BLaER1 treated with 17β-estradiol and CSF1 and Interleukin-3, amounts not matched to agents 10 nM and 100 nM (cell line): Measurements from ENCODE around the gene RFTN1.

Source experiments
- H3K27ac ChIP-seq, 11 experiments: shearing (Covaris generic); formaldehyde crosslinking; 2 replicates each; pipeline ENCODE4 v1.8.1; 2022
- H3K27me3 ChIP-seq, 11 experiments: shearing (Covaris generic); formaldehyde crosslinking; 2 replicates each; pipeline ENCODE4 v1.8.1; 2022
- H3K36me3 ChIP-seq, 11 experiments: shearing (Covaris generic); formaldehyde crosslinking; 2 replicates each; pipeline ENCODE4 v1.8.1; 2022
- H3K4me1 ChIP-seq, 10 experiments: shearing (Covaris generic); formaldehyde crosslinking; 2 replicates each; pipeline ENCODE4 v1.8.1; 2022
- H3K4me2 ChIP-seq, 11 experiments: shearing (Covaris generic); formaldehyde crosslinking; 2 replicates each; pipeline ENCODE4 v1.8.1; 2022
- H3K4me3 ChIP-seq, 10 experiments: shearing (Covaris generic); formaldehyde crosslinking; 2 replicates each; pipeline ENCODE4 v1.8.1; 2022
- H3K9ac ChIP-seq, 11 experiments: shearing (Covaris generic); formaldehyde crosslinking; 2 replicates each; pipeline ENCODE4 v1.8.1; 2022
- H3K9me3 ChIP-seq, 11 experiments: shearing (Covaris generic); formaldehyde crosslinking; replicated peaks in 1 of 11; 2 replicates each; pipeline ENCODE4 v1.8.1; 2022
- H4K20me1 ChIP-seq, 11 experiments: shearing (Covaris generic); formaldehyde crosslinking; 2 replicates each; pipeline ENCODE4 v1.8.1; 2022
- Cebpa-rat ChIP-seq, 11 experiments: shearing (Covaris generic); IDR thresholded peaks; 2 replicates each; pipeline ENCODE4 v1.8.1; 2022

RFTN1 gene

GRCh38 chr3:16456784-16457415, 56.6 kb downstream of the RFTN1 start:
- peaks cover 0 to 14% (median 0%) of the 10 kb centered on the region in 11 experiments; a peak in 2 of 22 replicates for H3K9me3 ChIP-seq
- no peak overlapping the region for H3K27ac ChIP-seq
- H3K36me3 ChIP-seq, result peaks cover 28 to 78% (median 57%) of the 10 kb centered on the region in 11 experiments; a peak in 21 of 22 replicates
- H3K4me1 ChIP-seq, result 0 out of 20 replicates have a peak, but pooled peaks cover 0 to 3% (median 0%) of the 10 kb centered on the region in 10 experiments
- no peak overlapping the region for H3K9ac ChIP-seq
- no peaks in the 10 kb centered on the region for H3K27me3 ChIP-seq
- no peak overlapping the region for H3K4me2 ChIP-seq
- H4K20me1 ChIP-seq, result peaks cover 0 to 92% (median 62%) of the 10 kb centered on the region in 11 experiments; a peak in 16 of 22 replicates
- no peak for TF ChIP-seq Cebpa-rat (IDR thresholded peaks at IDR 0.05)
- H3K4me3 ChIP-seq, result no peak overlapping the region

- no peak overlapping the region for H3K27ac ChIP-seq
- peaks cover 36 to 80% (median 65%) of the 10 kb centered on the region in 11 experiments for H3K36me3 ChIP-seq
- no peak overlapping the region for H3K9ac ChIP-seq
- peaks cover 0 to 14% (median 0%) of the 10 kb centered on the region in 11 experiments; a peak in 2 of 22 replicates for H3K9me3 ChIP-seq
- no peak overlapping the region for H3K4me3 ChIP-seq
- H3K4me1 ChIP-seq, result no peaks in the 10 kb centered on the region
- no peak for TF ChIP-seq Cebpa-rat (IDR thresholded peaks at IDR 0.05)
- no peak overlapping the region for H3K4me2 ChIP-seq
- H4K20me1 ChIP-seq, result peaks cover 0 to 92% (median 60%) of the 10 kb centered on the region in 11 experiments; a peak in 17 of 22 replicates
- no peaks in the 10 kb centered on the region for H3K27me3 ChIP-seq
Observed at GRCh38 chr3:16455966-16456365, 57.5 kb downstream of the RFTN1 start.

GRCh38 chr3:16455001-16455400, 58.5 kb downstream of the RFTN1 start:
- Histone ChIP-seq H3K36me3 (peaks cover 35 to 82% (median 60%) of the 10 kb centered on the region in 11 experiments), H3K4me3 (no peak overlapping the region), H3K27me3 (no peaks in the 10 kb centered on the region), H3K9ac (no peak overlapping the region), H4K20me1 (peaks cover 0 to 93% (median 61%) of the 10 kb centered on the region in 11 experiments; a peak in 17 of 22 replicates), H3K4me2 (no peak overlapping the region), H3K4me1 (no peaks in the 10 kb centered on the region), H3K27ac (no peak overlapping the region), H3K9me3 (peaks cover 0 to 14% (median 0%) of the 10 kb centered on the region in 11 experiments; a peak in 2 of 22 replicates)
- no peak for TF ChIP-seq Cebpa-rat (IDR thresholded peaks at IDR 0.05)

- H4K20me1 ChIP-seq, result peaks cover 0 to 98% (median 65%) of the 10 kb centered on the region in 11 experiments; a peak in 17 of 22 replicates
- H3K4me3 ChIP-seq, result no peak overlapping the region
- peaks cover 0 to 7% (median 0%) of the 10 kb centered on the region in 10 experiments; a peak in 3 of 20 replicates for H3K4me1 ChIP-seq
- H3K36me3 ChIP-seq, result peaks cover 27 to 89% (median 62%) of the 10 kb centered on the region in 11 experiments; a peak in 20 of 22 replicates
- TF ChIP-seq Cebpa-rat (IDR thresholded peaks at IDR 0.05), result no peak
- no peak overlapping the region for H3K27ac ChIP-seq
- no peak overlapping the region for H3K4me2 ChIP-seq
- no peaks in the 10 kb centered on the region for H3K27me3 ChIP-seq
- H3K9me3 ChIP-seq, result no peaks in the 10 kb centered on the region
- H3K9ac ChIP-seq, result no peak overlapping the region
Observed at GRCh38 chr3:16452261-16452660, 61.2 kb downstream of the RFTN1 start.

GRCh38 chr3:16449369-16449768, 64.1 kb downstream of the RFTN1 start:
- H3K27ac ChIP-seq, result no peak overlapping the region

GRCh38 chr3:16448639-16449070, 64.8 kb downstream of the RFTN1 start:
- Histone ChIP-seq H3K9ac (no peak overlapping the region), H3K4me2 (no peak overlapping the region), H3K36me3 (peaks cover 37 to 99% (median 67%) of the 10 kb centered on the region in 11 experiments), H3K4me3 (no peak overlapping the region), H3K9me3 (peaks cover 0 to 9% (median 3%) of the 10 kb centered on the region in 11 experiments; a peak in 3 of 22 replicates), H3K27ac (no peak overlapping the region), H4K20me1 (peaks cover 0 to 96% (median 58%) of the 10 kb centered on the region in 11 experiments; a peak in 14 of 22 replicates), H3K4me1 (peaks cover 0 to 7% (median 0%) of the 10 kb centered on the region in 10 experiments; a peak in 3 of 20 replicates), H3K27me3 (no peaks in the 10 kb centered on the region)
- TF ChIP-seq Cebpa-rat (IDR thresholded peaks at IDR 0.05), result no peak

More at GRCh38 chr3:16449369-16449768, 64.1 kb downstream of the RFTN1 start:
- Histone ChIP-seq H3K36me3 (peaks cover 33 to 100% (median 66%) of the 10 kb centered on the region in 11 experiments), H3K27me3 (no peaks in the 10 kb centered on the region), H3K4me1 (peaks cover 0 to 7% (median 0%) of the 10 kb centered on the region in 10 experiments; a peak in 3 of 20 replicates), H3K9me3 (peaks cover 0 to 3% (median 0%) of the 10 kb centered on the region in 11 experiments; a peak in 2 of 22 replicates), H3K9ac (no peak overlapping the region), H4K20me1 (peaks cover 0 to 98% (median 65%) of the 10 kb centered on the region in 11 experiments; a peak in 14 of 22 replicates), H3K4me3 (no peak overlapping the region), H3K4me2 (no peak overlapping the region)
- no peak for TF ChIP-seq Cebpa-rat (IDR thresholded peaks at IDR 0.05)

- no peak for TF ChIP-seq Cebpa-rat (IDR thresholded peaks at IDR 0.05)
- peaks cover 0 to 18% (median 11%) of the 10 kb centered on the region in 11 experiments; a peak in 11 of 22 replicates for H3K9me3 ChIP-seq
- no peak overlapping the region for H3K4me2 ChIP-seq
- no peaks in the 10 kb centered on the region for H3K27me3 ChIP-seq
- no peak overlapping the region for H3K27ac ChIP-seq
- H3K9ac ChIP-seq, result no peak overlapping the region
- peaks cover 0 to 96% (median 43%) of the 10 kb centered on the region in 11 experiments; a peak in 15 of 22 replicates for H4K20me1 ChIP-seq
- peaks cover 0 to 7% (median 2%) of the 10 kb centered on the region in 10 experiments; a peak in 7 of 20 replicates for H3K4me1 ChIP-seq
- H3K36me3 ChIP-seq, result peaks cover 33 to 94% (median 67%) of the 10 kb centered on the region in 11 experiments
- no peak overlapping the region for H3K4me3 ChIP-seq
Observed at GRCh38 chr3:16447135-16447534, 66.4 kb downstream of the RFTN1 start.

GRCh38 chr3:16444344-16444743, 69.2 kb downstream of the RFTN1 start:
- TF ChIP-seq Cebpa-rat (IDR thresholded peaks at IDR 0.05), result no peak

GRCh38 chr3:16442730-16443129, 70.8 kb downstream of the RFTN1 start:
- no peak overlapping the region for H3K27ac ChIP-seq
- H3K4me3 ChIP-seq, result no peak overlapping the region
- H3K9ac ChIP-seq, result no peak overlapping the region
- H3K4me1 ChIP-seq, result peaks cover 11 to 29% (median 16%) of the 10 kb centered on the region in 10 experiments; a peak in 18 of 20 replicates
- H3K27me3 ChIP-seq, result no peaks in the 10 kb centered on the region
- H3K4me2 ChIP-seq, result 0 out of 22 replicates have a peak overlapping the region, but pooled peaks of 1 of the 11 experiments have one; percentile 7
- H3K36me3 ChIP-seq, result peaks cover 28 to 75% (median 49%) of the 10 kb centered on the region in 11 experiments; a peak in 20 of 22 replicates
- TF ChIP-seq Cebpa-rat (IDR thresholded peaks at IDR 0.05), result no peak
- H3K9me3 ChIP-seq, result peaks cover 0 to 18% (median 11%) of the 10 kb centered on the region in 11 experiments; a peak in 11 of 22 replicates
- peaks cover 0 to 91% (median 38%) of the 10 kb centered on the region in 11 experiments; a peak in 15 of 22 replicates for H4K20me1 ChIP-seq

More at GRCh38 chr3:16444344-16444743, 69.2 kb downstream of the RFTN1 start:
- Histone ChIP-seq H3K4me3 (no peak overlapping the region), H3K9ac (no peak overlapping the region), H3K9me3 (peaks cover 0 to 18% (median 11%) of the 10 kb centered on the region in 11 experiments; a peak in 11 of 22 replicates), H3K4me2 (no peak overlapping the region), H4K20me1 (peaks cover 0 to 96% (median 38%) of the 10 kb centered on the region in 11 experiments; a peak in 15 of 22 replicates), H3K27me3 (no peaks in the 10 kb centered on the region), H3K27ac (no peak overlapping the region), H3K4me1 (peaks cover 14 to 26% (median 15%) of the 10 kb centered on the region in 10 experiments; a peak in 19 of 20 replicates), H3K36me3 (peaks cover 34 to 80% (median 55%) of the 10 kb centered on the region in 11 experiments; a peak in 20 of 22 replicates)
